HCT116 (cell line): ENCODE results near the gene IFT122. TPM values are rescaled to one million over a fixed set of nuclear protein-coding genes. Genes with fewer than 3 reads are reported as not detected.

ENCODE experiments used
- ATAC-seq: fragments of 200-7000 bp; cut with Tn5 transposase; 2 replicates; pipeline ENCODE4 v1.9.1; 2020; ENCODE audit warnings: mild to moderate bottlenecking, moderate library complexity
- BruUV-seq: library from RNA; stranded (reverse); fragments of 400-500 nt; replicated peaks from 2 replicates; lab custom pipeline; 2021; lab: Mats Ljungman, UMichigan
- CTCF ChIA-PET: fragments of 300-600 bp; sonication (Branson Sonifier 250); formaldehyde crosslinking; loops from one replicate; lab custom pipeline; 2021; ENCODE audit warnings: antibody characterized with exemption; lab: Charles Lee
- POLR2A ChIA-PET: fragments of 300-600, 350-600 bp; sonication (Branson Sonifier 250); formaldehyde crosslinking; loops from one replicate; lab custom pipeline; 2021; ENCODE audit warnings: antibody characterized with exemption; lab: Charles Lee
- RAD21 ChIA-PET, 2 experiments: fragments of 300-600 bp; sonication (Branson Sonifier 250); formaldehyde crosslinking; loops; one replicate each; lab custom pipeline; 2023; ENCODE audit warnings: low total read pairs in 2 of 2; ENCODE audit not compliant: uncharacterized antibody in 2 of 2, unreplicated experiment in 2 of 2, low non-redundant PET in 1 of 2; lab: Charles Lee
- DNase-seq: peaks from one replicate; pipeline ENCODE4 v3.0.0-alpha.2; 2010; ENCODE audit warnings: low read depth, low spot score
- H2AFZ ChIP-seq: fragments of 200-600 bp; shearing (Covaris generic), sonication (generic); 2 replicates; pipeline ENCODE4 v1.6.1; 2017; ENCODE audit warnings: low read depth, mixed run types, mixed read lengths, antibody characterized with exemption, low read length; ENCODE audit not compliant: poor library complexity, severe bottlenecking
- H3K27ac ChIP-seq: 2 replicates; pipeline ENCODE4 v1.5.1; 2012; ENCODE audit warnings: low read depth, low read length
- H3K27me3 ChIP-seq: fragments of 200-600 bp; sonication (generic); 2 replicates; pipeline ENCODE4 v1.6.1; 2016; ENCODE audit warnings: mixed run types, low read length, mixed read lengths; ENCODE audit not compliant: insufficient read depth
- H3K36me3 ChIP-seq, 2 experiments: fragments of 200-500 bp in 1 of 2; fragments of 200-600 bp in 1 of 2; sonication (Bioruptor generic) in 1 of 2; sonication (generic) in 1 of 2; 2 replicates each; pipeline versions ENCODE4 v1.5.1 to v1.6.1; 2014 to 2016; ENCODE audit warnings: low read length in 2 of 2, inconsistent platforms in 1 of 2, mixed read lengths in 1 of 2, mixed run types in 1 of 2; ENCODE audit not compliant: insufficient read depth in 2 of 2, control insufficient read depth in 1 of 2
- H3K4me1 ChIP-seq, 2 experiments: fragments of 200-600 bp in 1 of 2; sonication (generic) in 1 of 2; 2 replicates each; pipeline versions ENCODE4 v1.5.1 to v1.6.1; 2012 to 2017; ENCODE audit warnings: low read length in 2 of 2, inconsistent platforms in 1 of 2, mild to moderate bottlenecking in 1 of 2, mixed read lengths in 1 of 2, mixed run types in 1 of 2, moderate library complexity in 1 of 2; ENCODE audit not compliant: insufficient read depth in 2 of 2, control insufficient read depth in 1 of 2
- H3K4me2 ChIP-seq: fragments of 200-600 bp; sonication (generic); 2 replicates; pipeline ENCODE4 v1.6.1; 2017; ENCODE audit warnings: mixed run types, low read length, mixed read lengths
- H3K4me3 ChIP-seq, 2 experiments: fragments of 200-600 bp in 1 of 2; sonication (generic) in 1 of 2; replicated peaks in 1 of 2; 2 replicates each; pipeline ENCODE4 v1.5.1; 2011 to 2016; ENCODE audit warnings: low read length in 2 of 2, control low read depth in 1 of 2, low read depth in 1 of 2, mild to moderate bottlenecking in 1 of 2, mixed read lengths in 1 of 2, mixed run types in 1 of 2
- H3K79me2 ChIP-seq: fragments of 200-600 bp; sonication (generic); 2 replicates; pipeline ENCODE4 v1.6.1; 2017; ENCODE audit warnings: mild to moderate bottlenecking, mixed run types, low read length, moderate library complexity, mixed read lengths; ENCODE audit not compliant: insufficient read depth
- H3K9ac ChIP-seq: fragments of 200-600 bp; sonication (generic); 2 replicates; pipeline ENCODE4 v1.6.1; 2016; ENCODE audit warnings: low read length, mixed read lengths
- H3K9me2 ChIP-seq: fragments of 200-600 bp; sonication (generic), shearing (Covaris generic); 2 replicates; pipeline ENCODE4 v1.6.1; 2017; ENCODE audit warnings: mixed run types, mild to moderate bottlenecking, moderate library complexity; ENCODE audit not compliant: insufficient read depth
- H3K9me3 ChIP-seq, 2 experiments: fragments of 200-500 bp in 1 of 2; fragments of 200-600 bp in 1 of 2; sonication (Bioruptor generic) in 1 of 2; sonication (generic) in 1 of 2; 2 replicates each; pipeline ENCODE4 v1.6.1; 2014 to 2017; ENCODE audit warnings: low read length in 2 of 2, mixed read lengths in 2 of 2, inconsistent platforms in 1 of 2, low read depth in 1 of 2, mild to moderate bottlenecking in 1 of 2, mixed run types in 1 of 2, moderate library complexity in 1 of 2; ENCODE audit not compliant: control insufficient read depth in 1 of 2, insufficient read depth in 1 of 2
- H4K20me1 ChIP-seq: fragments of 200-600 bp; sonication (generic), shearing (Covaris generic); 2 replicates; pipeline ENCODE4 v1.6.1; 2017; ENCODE audit warnings: mixed run types, mild to moderate bottlenecking, moderate library complexity; ENCODE audit not compliant: insufficient read depth
- CEBPB ChIP-seq: IDR thresholded peaks from 2 replicates; pipeline ENCODE4 v1.6.1; 2012; ENCODE audit warnings: low read depth
- EGR1 ChIP-seq: IDR thresholded peaks from 2 replicates; pipeline ENCODE4 v1.6.1; 2012; ENCODE audit warnings: low read depth
- ELF1 ChIP-seq: IDR thresholded peaks from 2 replicates; pipeline ENCODE4 v1.6.1; 2012; ENCODE audit warnings: low read depth, borderline replicate concordance
- EZH2 ChIP-seq: fragments of 200-600 bp; sonication (generic); IDR thresholded peaks from 2 replicates; pipeline ENCODE4 v1.6.1; 2017; ENCODE audit warnings: antibody characterized with exemption, mixed run types
- RAD21 ChIP-seq: IDR thresholded peaks from 2 replicates; pipeline ENCODE4 v1.6.1; 2012; ENCODE audit warnings: low read depth, mild to moderate bottlenecking
- SP1 ChIP-seq: IDR thresholded peaks from 2 replicates; pipeline ENCODE4 v1.6.1; 2012; ENCODE audit warnings: low read depth
- intact Hi-C: fragments of 100-400 bp; cut with micrococcal nuclease; formaldehyde crosslinking; loops from 2 replicates; pipeline ENCODE4 v1.10.0; 2022
- total RNA-seq: library from RNA; stranded (reverse); gene quantifications from one replicate; pipeline ENCODE4 v1.2.1, GENCODE V29; 2021; ENCODE audit not compliant: unreplicated experiment

IFT122 gene
- total RNA-seq, 1 experiment from 2014 or later = 21.4 TPM

- Histone ChIP-seq H3K4me2 (no peak overlapping the region), H3K9ac (no peak overlapping the region), H3K27me3 (no peaks in the 10 kb centered on the region), H4K20me1 (no peaks in the 10 kb centered on the region), H3K27ac (no peak overlapping the region), H3K79me2 (no peaks in the 10 kb centered on the region), H3K4me3 (no peak overlapping the region), H3K4me1 (no peaks in the 10 kb centered on the region), H3K9me2 (no peaks in the 10 kb centered on the region), H3K9me3 (no peaks in the 10 kb centered on the region), H2AFZ (no peak overlapping the region), H3K36me3 (no peaks in the 10 kb centered on the region; a peak in 1 of 4 replicates)
- intact Hi-C loops = no loop called here
- no peak for TF ChIP-seq CEBPB
- DNase-seq = no peak
- no TSS peak for BruUV-seq
- ATAC-seq = no peak
- CTCF ChIA-PET = no interaction called here
- POLR2A ChIA-PET = no interaction called here
- RAD21 ChIA-PET = no interaction called here
These were observed 127.9 kb downstream of the IFT122 start for GRCh38 chr3:129567939-129568338.

DNA sequence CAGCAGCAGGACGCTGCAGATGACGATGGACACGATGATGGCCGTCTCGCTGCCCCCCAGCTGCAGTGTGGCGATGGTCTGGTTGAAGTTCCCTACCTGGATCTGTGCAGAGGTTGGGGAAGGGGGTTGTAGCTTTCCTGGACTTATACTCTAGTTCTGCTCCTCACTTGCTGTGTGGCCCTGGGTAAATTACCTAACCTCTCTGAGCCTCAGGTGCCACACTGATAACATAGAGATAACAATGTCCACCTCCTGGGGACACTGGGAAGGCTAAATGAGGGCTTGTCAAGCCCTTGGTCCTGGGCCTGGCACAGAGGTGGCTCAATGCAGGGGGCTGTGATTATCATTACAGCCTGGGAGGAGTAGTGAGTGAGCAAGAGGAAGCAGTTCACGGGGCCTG, 129.8 kb downstream of the IFT122 start:
- intact Hi-C loops = no loop called here
- H3K9me3 ChIP-seq = no peaks in the 10 kb centered on the region
- ChIA-PET POLR2A (no interaction called here), RAD21 (no interaction called here), CTCF (no interaction called here)
- no peaks in the 10 kb centered on the region for H3K9me2 ChIP-seq
- no peak overlapping the region for H3K27ac ChIP-seq
- H4K20me1 ChIP-seq = no peaks in the 10 kb centered on the region
- H3K36me3 ChIP-seq = no peaks in the 10 kb centered on the region; a peak in 1 of 4 replicates
- TF ChIP-seq RAD21 (no peak), EGR1 (no peak), SP1 (no peak), ELF1 (no peak), EZH2 (no peak)
- no TSS peak for BruUV-seq
- no peak overlapping the region for H3K4me2 ChIP-seq
- DNase-seq (no peak), ATAC-seq (no peak)
- no peak overlapping the region for H3K4me3 ChIP-seq
- H3K9ac ChIP-seq = no peak overlapping the region
- no peaks in the 10 kb centered on the region for H3K4me1 ChIP-seq
- H2AFZ ChIP-seq = no peak overlapping the region
- no peaks in the 10 kb centered on the region for H3K27me3 ChIP-seq
- H3K79me2 ChIP-seq = no peaks in the 10 kb centered on the region

Other genes starting within 250 kb of the IFT122 start
- 182 TPM for gene COPG1, start 190.6 kb upstream of the IFT122 start, total RNA-seq
- 78.9 TPM for gene HMCES, start 161.4 kb upstream of the IFT122 start, total RNA-seq
- 0.42 TPM for gene EFCAB12, start 11.6 kb upstream of the IFT122 start, total RNA-seq
- 15.7 TPM for gene MBD4, start 276 bp upstream of the IFT122 start, total RNA-seq
- gene RHO, start 88.4 kb downstream of the IFT122 start, total RNA-seq = not detected
- gene H1-8, start 103.0 kb downstream of the IFT122 start, total RNA-seq = not detected
- 47.3 TPM for gene PLXND1, start 166.5 kb downstream of the IFT122 start, total RNA-seq